ENCODE measurements around the gene LY6G6F.
A peak's percentile ranks its signal among the peaks of the same experiment; 100 is the strongest.
"Not testable (repeated sequence)": the region's sequence is repeated elsewhere in the genome, so short reads cannot be mapped to it uniquely, and the experiment has no call there.

LY6G6F gene

DNA sequence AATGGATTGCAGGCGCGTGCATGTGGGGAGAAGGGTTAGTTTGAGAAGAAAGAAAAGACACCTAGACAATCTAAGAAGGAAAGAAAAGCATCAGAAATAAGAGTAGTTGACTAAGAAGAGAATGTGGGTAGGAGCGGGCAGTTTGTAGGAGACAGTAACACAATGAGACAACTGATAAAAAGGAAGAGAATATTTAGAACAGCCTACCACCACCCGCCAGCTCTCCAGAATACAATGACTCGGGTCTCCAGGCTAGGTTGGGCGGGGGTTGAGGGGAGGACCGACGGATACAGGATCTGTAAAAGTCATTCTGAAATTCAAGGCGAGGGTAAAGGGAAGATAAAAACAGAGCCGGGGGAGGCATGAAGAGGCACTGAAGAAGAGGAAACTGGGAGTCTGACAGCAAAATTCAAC lies 4.3 kb upstream of the LY6G6F start:
- H3K27me3 ChIP-seq (ENCODE audit: control insufficient read depth in 2 of 2, insufficient read depth in 2 of 2, low read length in 2 of 2), result no peaks in the 10 kb centered on the region
- peaks cover 11 to 19% of the 10 kb centered on the region in 2 donors for H3K36me3 ChIP-seq (ENCODE audit: control insufficient read depth in 2 of 2, insufficient read depth in 2 of 2, low read length in 2 of 2)
- peak overlapping the region; percentile 91 to 96 for H3K4me3 ChIP-seq (ENCODE audit: low read length in 2 of 2)
- H3K9ac ChIP-seq (ENCODE audit: low read depth in 1 of 2, low read length in 2 of 2), result peak overlapping the region; percentile 100
- peaks cover 17 to 24% of the 10 kb centered on the region in 2 donors for H3K4me1 ChIP-seq (ENCODE audit: control insufficient read depth in 2 of 2, insufficient read depth in 2 of 2, low read length in 2 of 2)
- no peaks in the 10 kb centered on the region for H3K9me3 ChIP-seq (ENCODE audit: control insufficient read depth in 2 of 2, low read length in 2 of 2)
- H3K27ac ChIP-seq (ENCODE audit: low read depth in 2 of 2, low read length in 2 of 2), result peak overlapping the region; percentile 99

DNA sequence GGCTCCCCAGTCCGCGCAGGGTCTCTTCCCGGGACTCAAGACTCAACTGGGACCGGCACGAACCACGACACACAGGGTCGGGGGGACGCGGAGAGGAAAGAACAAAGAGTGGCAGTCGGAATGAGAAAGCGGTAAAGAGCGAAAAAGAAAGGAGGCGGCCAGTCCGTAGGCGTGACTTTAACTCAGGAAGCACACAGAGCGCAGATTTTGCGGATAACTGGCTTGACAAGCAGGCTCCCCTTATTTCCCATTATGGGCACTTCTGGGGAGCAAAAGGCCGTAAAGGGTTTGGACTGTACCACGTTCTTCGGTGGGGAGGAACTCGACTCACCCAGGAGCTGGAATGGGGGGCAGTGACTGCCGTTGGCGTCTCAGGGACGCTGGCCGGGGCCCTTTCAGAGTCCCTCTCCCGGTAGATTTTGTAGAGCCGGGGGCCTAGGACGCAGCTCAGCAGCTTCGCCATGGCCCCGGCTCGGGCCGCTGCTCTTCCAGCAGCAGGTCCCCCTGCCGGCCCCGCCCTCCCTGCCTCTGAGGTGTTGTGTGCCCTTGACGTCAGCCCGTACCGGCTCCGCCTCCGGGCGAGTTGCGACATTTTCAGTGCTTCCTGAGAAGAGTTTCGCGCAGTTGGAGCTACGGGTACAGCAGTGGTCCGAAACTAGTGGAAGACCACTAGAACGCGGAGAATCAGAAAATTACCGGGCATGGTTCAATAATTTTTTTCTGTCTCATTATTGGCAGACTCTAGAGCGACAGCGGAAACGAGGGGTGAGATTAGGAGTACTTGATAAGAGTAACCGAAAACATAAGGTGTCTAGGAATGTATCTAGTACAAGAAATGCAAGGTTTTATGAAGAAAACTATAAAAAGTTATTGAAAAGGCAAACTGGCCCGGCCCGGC lies 3.6 kb upstream of the LY6G6F start, which contains the start of gene ABHD16A:
ABHD16A (minus strand) TSS at position 506 of the 898 bp plus-strand sequence; CDS start at position 463, 43 bp downstream.
- H3K4me3 ChIP-seq (ENCODE audit: low read length in 2 of 2), result peak within 1 kb of the TSS; percentile 91 to 96
- H3K4me1 ChIP-seq (ENCODE audit: control insufficient read depth in 2 of 2, insufficient read depth in 2 of 2, low read length in 2 of 2), result peaks cover 17 to 24% of the 10 kb centered on the region in 2 donors
- H3K36me3 ChIP-seq (ENCODE audit: control insufficient read depth in 2 of 2, insufficient read depth in 2 of 2, low read length in 2 of 2), result peaks cover 7 to 15% of the 10 kb centered on the region in 2 donors
- peak within 1 kb of the TSS; percentile 99 for H3K27ac ChIP-seq (ENCODE audit: low read depth in 2 of 2, low read length in 2 of 2)
- no peaks in the 10 kb centered on the region for H3K27me3 ChIP-seq (ENCODE audit: control insufficient read depth in 2 of 2, insufficient read depth in 2 of 2, low read length in 2 of 2)
- H3K9ac ChIP-seq (ENCODE audit: low read depth in 1 of 2, low read length in 2 of 2), result peak within 1 kb of the TSS; percentile 100
- no peaks in the 10 kb centered on the region for H3K9me3 ChIP-seq (ENCODE audit: control insufficient read depth in 2 of 2, low read length in 2 of 2)

DNA sequence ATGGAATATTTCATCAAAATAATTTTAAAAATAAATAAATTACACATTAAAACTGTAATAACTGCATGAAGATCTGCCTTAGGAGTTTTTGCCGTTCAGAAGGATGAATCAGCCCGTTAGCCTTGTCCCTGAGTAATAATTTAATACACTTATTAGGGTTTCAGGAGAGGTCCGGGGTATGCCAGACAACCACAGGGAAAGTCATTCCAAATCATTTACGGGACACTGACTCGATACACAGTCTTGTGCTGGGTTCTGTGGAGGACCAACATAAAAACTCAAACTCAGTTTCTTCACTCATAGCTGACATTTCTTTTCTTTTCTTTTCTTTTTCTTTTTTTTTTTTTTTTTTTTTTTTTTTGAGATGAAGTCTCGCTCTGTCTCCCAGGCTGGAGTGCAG lies 735 bp upstream of the LY6G6F start:
- Histone ChIP-seq H3K4me1 (ENCODE audit: control insufficient read depth in 2 of 2, insufficient read depth in 2 of 2, low read length in 2 of 2) (peaks cover 18 to 26% of the 10 kb centered on the region in 2 donors), H3K9ac (ENCODE audit: low read depth in 1 of 2, low read length in 2 of 2) (no peak overlapping the region), H3K27me3 (ENCODE audit: control insufficient read depth in 2 of 2, insufficient read depth in 2 of 2, low read length in 2 of 2) (no peaks in the 10 kb centered on the region), H3K9me3 (ENCODE audit: control insufficient read depth in 2 of 2, low read length in 2 of 2) (no peaks in the 10 kb centered on the region), H3K4me3 (ENCODE audit: low read length in 2 of 2) (no peak overlapping the region), H3K36me3 (ENCODE audit: control insufficient read depth in 2 of 2, insufficient read depth in 2 of 2, low read length in 2 of 2) (peaks cover under 1 to 3% of the 10 kb centered on the region in 2 donors), H3K27ac (ENCODE audit: low read depth in 2 of 2, low read length in 2 of 2) (no peak overlapping the region)

DNA sequence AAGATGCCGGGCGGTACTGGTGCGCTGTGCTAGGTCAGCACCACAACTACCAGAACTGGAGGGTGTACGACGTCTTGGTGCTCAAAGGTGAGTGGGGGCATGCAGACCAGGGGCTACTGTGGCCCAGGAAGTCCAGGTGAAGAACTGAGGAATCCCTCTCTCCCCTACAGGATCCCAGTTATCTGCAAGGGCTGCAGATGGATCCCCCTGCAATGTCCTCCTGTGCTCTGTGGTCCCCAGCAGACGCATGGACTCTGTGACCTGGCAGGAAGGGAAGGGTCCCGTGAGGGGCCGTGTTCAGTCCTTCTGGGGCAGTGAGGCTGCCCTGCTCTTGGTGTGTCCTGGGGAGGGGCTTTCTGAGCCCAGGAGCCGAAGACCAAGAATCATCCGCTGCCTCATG lies 1.0 kb downstream of the LY6G6F start:
- Histone ChIP-seq H3K36me3 (ENCODE audit: control insufficient read depth in 2 of 2, insufficient read depth in 2 of 2, low read length in 2 of 2) (no peaks in the 10 kb centered on the region), H3K9me3 (ENCODE audit: control insufficient read depth in 2 of 2, low read length in 2 of 2) (no peaks in the 10 kb centered on the region), H3K27me3 (ENCODE audit: control insufficient read depth in 2 of 2, insufficient read depth in 2 of 2, low read length in 2 of 2) (no peaks in the 10 kb centered on the region), H3K4me1 (ENCODE audit: control insufficient read depth in 2 of 2, insufficient read depth in 2 of 2, low read length in 2 of 2) (peaks cover 11 to 19% of the 10 kb centered on the region in 2 donors), H3K4me3 (ENCODE audit: low read length in 2 of 2) (no peak overlapping the region), H3K27ac (ENCODE audit: low read depth in 2 of 2, low read length in 2 of 2) (no peak overlapping the region), H3K9ac (ENCODE audit: low read depth in 1 of 2, low read length in 2 of 2) (no peak overlapping the region)

DNA sequence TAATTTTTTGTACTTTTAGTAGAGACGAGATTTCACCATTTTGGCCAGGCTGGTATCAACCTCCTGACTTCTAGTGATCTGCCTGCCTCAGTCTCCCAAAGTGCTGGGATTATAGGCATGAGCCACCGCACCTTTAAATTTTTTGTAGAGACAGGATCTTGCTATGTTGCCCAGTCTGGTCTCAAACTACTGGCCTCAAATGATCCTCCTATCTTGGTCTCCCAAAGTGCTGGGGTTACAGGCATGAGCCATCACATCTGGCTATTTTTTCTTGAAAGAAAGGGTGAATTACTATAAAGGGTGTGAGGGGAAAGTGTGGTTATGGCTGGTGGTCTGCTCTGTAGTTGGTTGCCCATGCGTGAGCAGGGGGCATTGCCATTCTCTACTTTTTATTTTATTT lies 1.6 kb downstream of the LY6G6F start:
- H3K27me3 ChIP-seq (ENCODE audit: control insufficient read depth in 2 of 2, insufficient read depth in 2 of 2, low read length in 2 of 2), result no peaks in the 10 kb centered on the region
- H3K9me3 ChIP-seq (ENCODE audit: control insufficient read depth in 2 of 2, low read length in 2 of 2), result no peaks in the 10 kb centered on the region
- H3K36me3 ChIP-seq (ENCODE audit: control insufficient read depth in 2 of 2, insufficient read depth in 2 of 2, low read length in 2 of 2), result no peaks in the 10 kb centered on the region
- peaks cover 11 to 20% of the 10 kb centered on the region in 2 donors for H3K4me1 ChIP-seq (ENCODE audit: control insufficient read depth in 2 of 2, insufficient read depth in 2 of 2, low read length in 2 of 2)
- H3K9ac ChIP-seq (ENCODE audit: low read depth in 1 of 2, low read length in 2 of 2), result no peak overlapping the region
- H3K4me3 ChIP-seq (ENCODE audit: low read length in 2 of 2), result no peak overlapping the region
- no peak overlapping the region for H3K27ac ChIP-seq (ENCODE audit: low read depth in 2 of 2, low read length in 2 of 2)

DNA sequence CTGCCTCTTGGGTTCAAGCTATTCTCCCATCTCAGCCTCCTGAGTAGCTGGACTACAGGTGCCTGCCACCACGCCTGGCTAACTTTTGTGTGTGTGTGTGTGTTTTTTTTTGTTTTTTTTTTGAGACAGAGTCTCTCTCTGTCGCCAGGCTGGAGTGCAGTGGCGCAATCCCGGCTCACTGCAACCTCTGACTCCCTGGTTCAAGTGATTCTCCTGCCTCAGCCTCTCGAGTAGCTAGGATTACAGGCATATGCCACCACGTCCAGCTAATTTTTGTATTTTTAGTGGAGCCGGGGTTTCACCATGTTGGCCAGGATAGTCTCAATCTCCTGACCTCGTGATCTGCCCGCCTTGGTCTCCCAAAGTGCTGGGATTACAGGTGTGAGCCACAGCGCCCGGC lies 2.5 kb downstream of the LY6G6F start:
- not testable (repeated sequence) for H3K4me3 ChIP-seq (ENCODE audit: low read length in 2 of 2); H3K9ac ChIP-seq (ENCODE audit: low read depth in 1 of 2, low read length in 2 of 2); H3K36me3 ChIP-seq (ENCODE audit: control insufficient read depth in 2 of 2, insufficient read depth in 2 of 2, low read length in 2 of 2); H3K27me3 ChIP-seq (ENCODE audit: control insufficient read depth in 2 of 2, insufficient read depth in 2 of 2, low read length in 2 of 2); H3K27ac ChIP-seq (ENCODE audit: low read depth in 2 of 2, low read length in 2 of 2); H3K9me3 ChIP-seq (ENCODE audit: control insufficient read depth in 2 of 2, low read length in 2 of 2)
- H3K4me1 ChIP-seq (ENCODE audit: control insufficient read depth in 2 of 2, insufficient read depth in 2 of 2, low read length in 2 of 2), result peaks cover 17 to 27% of the 10 kb centered on the region in 2 donors

DNA sequence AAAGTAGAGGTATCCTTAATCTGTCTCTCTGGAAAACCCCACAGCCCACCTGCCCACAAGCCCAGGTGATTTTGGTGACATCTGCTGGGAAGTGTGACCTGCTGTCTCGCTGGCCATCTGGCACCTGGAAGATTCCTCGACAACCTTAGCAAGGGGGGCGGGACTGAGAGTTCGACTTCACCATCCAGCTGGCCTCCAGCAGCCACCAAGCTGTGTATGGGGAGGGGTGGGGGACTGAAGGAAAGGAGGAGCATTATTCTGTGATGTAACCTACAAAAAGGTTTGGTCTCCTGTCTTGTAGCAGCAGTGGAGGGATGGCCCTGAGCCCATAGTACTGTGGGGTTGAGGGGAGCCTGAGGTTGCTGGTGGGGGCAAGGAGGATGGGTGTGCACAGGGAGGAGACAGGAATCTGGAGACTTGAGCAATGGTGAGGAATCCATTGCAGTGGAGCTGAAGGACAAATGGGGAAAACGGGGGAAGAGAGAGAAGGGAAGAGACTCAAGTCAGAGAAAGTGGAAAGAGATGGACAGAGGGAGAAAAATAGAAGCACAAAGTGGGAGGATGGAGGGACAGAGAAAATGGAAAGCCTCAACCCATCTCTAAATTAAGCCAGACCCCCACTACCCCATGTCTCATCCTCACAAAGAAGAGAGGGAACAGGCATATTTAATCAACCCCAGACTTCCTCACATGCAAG lies 4.0 kb downstream of the LY6G6F start:
- Histone ChIP-seq H3K27me3 (ENCODE audit: control insufficient read depth in 2 of 2, insufficient read depth in 2 of 2, low read length in 2 of 2) (no peaks in the 10 kb centered on the region), H3K9me3 (ENCODE audit: control insufficient read depth in 2 of 2, low read length in 2 of 2) (no peaks in the 10 kb centered on the region), H3K4me3 (ENCODE audit: low read length in 2 of 2) (no peak overlapping the region), H3K4me1 (ENCODE audit: control insufficient read depth in 2 of 2, insufficient read depth in 2 of 2, low read length in 2 of 2) (peaks cover 21 to 37% of the 10 kb centered on the region in 2 donors), H3K27ac (ENCODE audit: low read depth in 2 of 2, low read length in 2 of 2) (peak overlapping the region; percentile 17 to 58), H3K9ac (ENCODE audit: low read depth in 1 of 2, low read length in 2 of 2) (peak overlapping the region in 1 of 2 donors; percentile 43), H3K36me3 (ENCODE audit: control insufficient read depth in 2 of 2, insufficient read depth in 2 of 2, low read length in 2 of 2) (no peaks in the 10 kb centered on the region)

DNA sequence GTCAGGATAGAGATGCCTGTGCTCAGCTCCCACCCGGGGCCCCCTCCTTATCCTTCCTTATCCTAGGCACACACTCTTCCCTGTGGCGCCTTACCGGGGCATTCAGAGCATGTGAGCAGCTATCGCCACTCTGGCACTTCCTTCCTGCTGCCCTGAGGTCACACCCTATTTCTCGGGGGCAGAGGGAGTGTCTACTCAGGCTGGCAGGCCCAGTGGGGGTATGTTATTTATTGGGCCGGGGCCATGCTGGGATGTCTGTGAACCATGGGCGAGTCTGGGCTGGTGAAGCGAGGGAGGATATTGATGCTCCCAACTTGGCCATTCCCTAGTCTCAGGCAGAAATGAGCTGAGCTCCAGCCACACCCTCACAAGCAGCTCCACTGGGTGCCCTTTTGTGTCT lies 4.6 kb downstream of the LY6G6F start:
- Histone ChIP-seq H3K4me1 (ENCODE audit: control insufficient read depth in 2 of 2, insufficient read depth in 2 of 2, low read length in 2 of 2) (peaks cover 21 to 37% of the 10 kb centered on the region in 2 donors), H3K36me3 (ENCODE audit: control insufficient read depth in 2 of 2, insufficient read depth in 2 of 2, low read length in 2 of 2) (no peaks in the 10 kb centered on the region), H3K4me3 (ENCODE audit: low read length in 2 of 2) (no peak overlapping the region), H3K27me3 (ENCODE audit: control insufficient read depth in 2 of 2, insufficient read depth in 2 of 2, low read length in 2 of 2) (no peaks in the 10 kb centered on the region), H3K9ac (ENCODE audit: low read depth in 1 of 2, low read length in 2 of 2) (peak overlapping the region in 1 of 2 donors; percentile 43), H3K9me3 (ENCODE audit: control insufficient read depth in 2 of 2, low read length in 2 of 2) (no peaks in the 10 kb centered on the region), H3K27ac (ENCODE audit: low read depth in 2 of 2, low read length in 2 of 2) (peak overlapping the region; percentile 52 to 58)

DNA sequence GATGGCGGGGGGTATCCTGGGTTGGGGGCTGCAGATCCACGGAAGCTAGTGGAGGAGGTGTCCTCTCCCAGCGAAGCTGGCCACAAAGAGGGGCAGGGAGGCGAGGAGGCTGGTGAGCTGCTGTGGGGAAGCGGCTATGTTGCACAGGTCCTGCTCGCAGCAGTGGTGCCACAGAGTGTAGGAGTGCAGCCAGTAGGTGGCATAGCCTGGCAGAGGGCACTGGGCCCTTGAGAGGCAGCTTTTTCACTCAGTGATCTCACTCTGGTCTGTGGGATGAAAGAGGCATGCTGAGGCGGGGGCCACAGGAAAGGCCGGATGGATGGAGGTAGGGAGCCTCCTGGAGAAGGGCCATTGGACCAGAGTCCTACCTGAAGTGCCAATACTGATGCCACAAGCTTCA lies 5.6 kb downstream of the LY6G6F start:
- no peak overlapping the region for H3K27ac ChIP-seq (ENCODE audit: low read depth in 2 of 2, low read length in 2 of 2)
- no peaks in the 10 kb centered on the region for H3K36me3 ChIP-seq (ENCODE audit: control insufficient read depth in 2 of 2, insufficient read depth in 2 of 2, low read length in 2 of 2)
- H3K4me1 ChIP-seq (ENCODE audit: control insufficient read depth in 2 of 2, insufficient read depth in 2 of 2, low read length in 2 of 2), result peaks cover 21 to 39% of the 10 kb centered on the region in 2 donors

DNA sequence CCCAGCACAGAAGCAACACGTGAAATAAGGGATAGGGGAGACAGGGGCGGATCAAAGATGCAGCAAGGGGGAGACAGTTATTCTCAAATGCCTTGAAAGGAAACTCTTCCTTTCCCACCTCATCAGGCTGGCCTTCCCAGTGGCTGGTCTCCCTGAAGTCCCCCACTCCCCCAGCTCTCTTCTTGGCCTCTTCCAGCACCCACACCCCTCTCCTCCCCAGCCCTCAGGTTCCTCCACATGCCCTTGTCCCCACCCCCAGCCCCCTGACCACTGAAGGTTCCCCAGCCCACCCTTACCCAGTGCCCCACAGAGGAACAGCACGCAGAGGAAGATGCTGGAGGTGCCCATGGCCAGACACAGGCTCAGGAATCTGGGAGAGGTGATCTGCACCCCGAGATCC lies 6.8 kb downstream of the LY6G6F start:
- H3K36me3 ChIP-seq (ENCODE audit: control insufficient read depth in 2 of 2, insufficient read depth in 2 of 2, low read length in 2 of 2), result no peaks in the 10 kb centered on the region
- no peaks in the 10 kb centered on the region for H3K9me3 ChIP-seq (ENCODE audit: control insufficient read depth in 2 of 2, low read length in 2 of 2)
- peak overlapping the region; percentile 61 to 65 for H3K27ac ChIP-seq (ENCODE audit: low read depth in 2 of 2, low read length in 2 of 2)
- peak overlapping the region in 1 of 2 donors; percentile 36 for H3K9ac ChIP-seq (ENCODE audit: low read depth in 1 of 2, low read length in 2 of 2)
- peaks cover 24 to 51% of the 10 kb centered on the region in 2 donors for H3K4me1 ChIP-seq (ENCODE audit: control insufficient read depth in 2 of 2, insufficient read depth in 2 of 2, low read length in 2 of 2)
- H3K27me3 ChIP-seq (ENCODE audit: control insufficient read depth in 2 of 2, insufficient read depth in 2 of 2, low read length in 2 of 2), result no peaks in the 10 kb centered on the region
- no peak overlapping the region for H3K4me3 ChIP-seq (ENCODE audit: low read length in 2 of 2)

More for the DNA sequence above, 5.6 kb downstream of the LY6G6F start:
- no peak overlapping the region for H3K4me3 ChIP-seq (ENCODE audit: low read length in 2 of 2)
- H3K9ac ChIP-seq (ENCODE audit: low read depth in 1 of 2, low read length in 2 of 2), result peak overlapping the region in 1 of 2 donors; percentile 8
- no peaks in the 10 kb centered on the region for H3K9me3 ChIP-seq (ENCODE audit: control insufficient read depth in 2 of 2, low read length in 2 of 2)
- H3K27me3 ChIP-seq (ENCODE audit: control insufficient read depth in 2 of 2, insufficient read depth in 2 of 2, low read length in 2 of 2), result no peaks in the 10 kb centered on the region

All from mucosa of rectum (tissue), 2 donors.